ENCODE results near the gene OSBPL9. TPM values are rescaled to one million over a fixed set of nuclear protein-coding genes. Genes with fewer than 3 reads are reported as not detected.
"Not testable (repeated sequence)": the region's sequence is repeated elsewhere in the genome, so short reads cannot be mapped to it uniquely, and the experiment has no call there.

Gene OSBPL9
- total RNA-seq, 2 experiments from 2014 or later: 58.6 to 87.8 TPM

DNA sequence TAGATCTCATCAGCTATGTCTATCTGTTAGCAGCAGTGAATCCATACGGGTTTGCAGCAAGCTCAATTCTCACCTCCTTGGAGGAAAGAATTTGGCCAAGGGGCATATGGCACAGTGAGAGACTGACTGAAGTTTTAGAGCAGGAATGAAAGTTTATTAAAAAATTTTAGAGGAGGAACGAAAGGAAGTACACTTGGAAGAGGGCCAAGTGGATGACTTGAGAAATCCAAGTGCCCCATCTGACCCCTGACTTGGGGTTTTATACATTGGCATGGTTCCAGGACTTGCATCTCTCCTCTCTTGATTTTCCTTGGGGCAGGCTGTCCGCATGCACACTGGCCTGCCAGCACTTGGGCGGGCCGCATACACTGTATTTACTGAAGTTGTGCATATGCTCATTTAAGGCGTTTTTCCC lies 9.2 kb upstream of the OSBPL9 start:
- Histone ChIP-seq H3K36me3 (ENCODE audit: insufficient read depth, low read length) (no peaks in the 10 kb centered on the region), H3K27ac (ENCODE audit: low read depth, low read length, poor library complexity, severe bottlenecking) (no peak overlapping the region), H3K4me3 (ENCODE audit: low read depth, low read length, poor library complexity, severe bottlenecking) (no peak overlapping the region), H3K9me3 (ENCODE audit: low read length) (no peaks in the 10 kb centered on the region), H3K4me1 (ENCODE audit: insufficient read depth, low read length, poor library complexity, severe bottlenecking) (no peaks in the 10 kb centered on the region), H3K4me2 (ENCODE audit: low read length) (no peak overlapping the region), H2AFZ (ENCODE audit: low read length) (no peak overlapping the region), H4K20me1 (ENCODE audit: insufficient read depth, low read length) (no peaks in the 10 kb centered on the region), H3K9me2 (ENCODE audit: insufficient read depth, low read length) (no peaks in the 10 kb centered on the region), H3K79me2 (ENCODE audit: insufficient read depth, low read depth, low read length) (no peaks in the 10 kb centered on the region)
- intact Hi-C loops (cut with micrococcal nuclease; ENCODE audit: unreplicated experiment): no loop called here
- ChIA-PET POLR2A (interaction anchor here (0.6 kb wide), 1 partner anchor 1006 kb away, joined by 3 read pairs; no protein-coding TSS in a partner anchor), CTCF (ENCODE audit: unreplicated experiment) (no interaction called here)
- no TSS peak for BruUV-seq (replicated peaks)
- TF ChIP-seq, protein P1, sequence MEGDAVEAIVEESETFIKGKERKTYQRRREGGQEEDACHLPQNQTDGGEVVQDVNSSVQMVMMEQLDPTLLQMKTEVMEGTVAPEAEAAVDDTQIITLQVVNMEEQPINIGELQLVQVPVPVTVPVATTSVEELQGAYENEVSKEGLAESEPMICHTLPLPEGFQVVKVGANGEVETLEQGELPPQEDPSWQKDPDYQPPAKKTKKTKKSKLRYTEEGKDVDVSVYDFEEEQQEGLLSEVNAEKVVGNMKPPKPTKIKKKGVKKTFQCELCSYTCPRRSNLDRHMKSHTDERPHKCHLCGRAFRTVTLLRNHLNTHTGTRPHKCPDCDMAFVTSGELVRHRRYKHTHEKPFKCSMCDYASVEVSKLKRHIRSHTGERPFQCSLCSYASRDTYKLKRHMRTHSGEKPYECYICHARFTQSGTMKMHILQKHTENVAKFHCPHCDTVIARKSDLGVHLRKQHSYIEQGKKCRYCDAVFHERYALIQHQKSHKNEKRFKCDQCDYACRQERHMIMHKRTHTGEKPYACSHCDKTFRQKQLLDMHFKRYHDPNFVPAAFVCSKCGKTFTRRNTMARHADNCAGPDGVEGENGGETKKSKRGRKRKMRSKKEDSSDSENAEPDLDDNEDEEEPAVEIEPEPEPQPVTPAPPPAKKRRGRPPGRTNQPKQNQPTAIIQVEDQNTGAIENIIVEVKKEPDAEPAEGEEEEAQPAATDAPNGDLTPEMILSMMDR (conservative IDR thresholded peaks at IDR 0.05; ENCODE audit: low read length): no peak
- no peak for TF ChIP-seq EZH2phosphoT487 (IDR thresholded peaks at IDR 0.05; ENCODE audit: borderline replicate concordance, low read depth, low read length)
- DNase-seq (ENCODE audit: low spot score): no peak

DNA sequence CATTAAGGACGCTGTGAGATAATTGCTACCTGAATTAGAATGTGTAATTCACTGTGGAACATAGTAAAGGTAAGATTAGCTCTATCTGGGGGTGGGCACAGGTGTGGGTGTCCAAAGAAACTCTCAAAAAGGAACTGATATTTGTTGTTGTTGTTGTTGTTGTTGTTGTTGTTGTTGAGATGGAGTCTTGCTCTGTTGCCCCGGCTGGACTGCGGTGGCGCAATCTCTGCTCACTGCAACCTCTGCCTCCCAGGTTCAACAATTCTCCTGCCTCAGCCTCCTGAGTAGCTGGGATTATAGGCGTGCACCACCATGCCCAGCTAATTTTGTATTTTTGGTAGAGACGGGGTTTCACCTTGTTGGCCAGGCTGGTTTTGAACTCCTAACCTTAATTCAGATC lies 6.8 kb upstream of the OSBPL9 start:
- H3K79me2 ChIP-seq (ENCODE audit: insufficient read depth, low read depth, low read length); CTCF ChIA-PET (ENCODE audit: unreplicated experiment); H3K4me2 ChIP-seq (ENCODE audit: low read length); BruUV-seq (replicated peaks); H3K4me1 ChIP-seq (ENCODE audit: insufficient read depth, low read length, poor library complexity, severe bottlenecking); H3K27ac ChIP-seq (ENCODE audit: low read depth, low read length, poor library complexity, severe bottlenecking); intact Hi-C loops (cut with micrococcal nuclease; ENCODE audit: unreplicated experiment); H2AFZ ChIP-seq (ENCODE audit: low read length); H3K4me3 ChIP-seq (ENCODE audit: low read depth, low read length, poor library complexity, severe bottlenecking); DNase-seq (ENCODE audit: low spot score); H3K36me3 ChIP-seq (ENCODE audit: insufficient read depth, low read length); H4K20me1 ChIP-seq (ENCODE audit: insufficient read depth, low read length); H3K9me3 ChIP-seq (ENCODE audit: low read length); H3K9me2 ChIP-seq (ENCODE audit: insufficient read depth, low read length): not testable (repeated sequence)
- POLR2A ChIA-PET: interaction anchor here (1.1 kb wide), 1 partner anchor 13 kb away, joined by 3 read pairs; no protein-coding TSS in a partner anchor

DNA sequence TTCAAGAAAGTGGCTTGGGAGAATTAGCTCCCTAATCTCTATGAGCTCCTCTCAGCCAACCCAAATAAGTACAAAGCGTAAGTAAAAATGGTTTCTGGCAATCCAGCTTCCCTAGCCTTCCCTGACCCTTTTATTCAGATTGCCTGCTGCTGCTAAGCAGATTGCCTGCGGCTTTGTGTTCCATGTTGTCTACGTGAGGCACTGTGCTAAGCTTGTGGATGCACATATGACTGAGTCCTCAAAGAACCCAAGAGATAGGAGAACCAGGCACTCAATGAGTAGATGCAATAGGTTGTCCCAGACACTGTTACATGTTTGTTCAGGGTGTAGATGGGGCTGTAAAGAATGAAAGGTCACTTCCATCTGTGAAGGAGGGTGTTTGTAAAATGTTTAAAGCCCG lies 6.3 kb upstream of the OSBPL9 start:
- no peaks in the 10 kb centered on the region for H3K9me2 ChIP-seq (ENCODE audit: insufficient read depth, low read length)
- no peaks in the 10 kb centered on the region for H3K79me2 ChIP-seq (ENCODE audit: insufficient read depth, low read depth, low read length)
- H3K4me3 ChIP-seq (ENCODE audit: low read depth, low read length, poor library complexity, severe bottlenecking): no peak overlapping the region
- H2AFZ ChIP-seq (ENCODE audit: low read length): no peak overlapping the region
- no peak overlapping the region for H3K4me2 ChIP-seq (ENCODE audit: low read length)
- DNase-seq (ENCODE audit: low spot score): no peak
- ChIA-PET POLR2A (interaction anchor here (0.6 to 1.1 kb wide), 3 partner anchors 13 to 122 kb away, joined by 3 read pairs; no protein-coding TSS in a partner anchor), CTCF (ENCODE audit: unreplicated experiment) (no interaction called here)
- no peak overlapping the region for H3K27ac ChIP-seq (ENCODE audit: low read depth, low read length, poor library complexity, severe bottlenecking)
- no peaks in the 10 kb centered on the region for H4K20me1 ChIP-seq (ENCODE audit: insufficient read depth, low read length)
- intact Hi-C loops (cut with micrococcal nuclease; ENCODE audit: unreplicated experiment): no loop called here
- H3K4me1 ChIP-seq (ENCODE audit: insufficient read depth, low read length, poor library complexity, severe bottlenecking): no peaks in the 10 kb centered on the region
- no peaks in the 10 kb centered on the region for H3K36me3 ChIP-seq (ENCODE audit: insufficient read depth, low read length)
- no TSS peak for BruUV-seq (replicated peaks)
- TF ChIP-seq, protein P1 (conservative IDR thresholded peaks at IDR 0.05; ENCODE audit: low read length): no peak
- TF ChIP-seq EZH2phosphoT487 (IDR thresholded peaks at IDR 0.05; ENCODE audit: borderline replicate concordance, low read depth, low read length): no peak
- no peaks in the 10 kb centered on the region for H3K9me3 ChIP-seq (ENCODE audit: low read length)

Data from OCI-LY7 (cell line).